ENCODE results near the gene RTEL1.

Gene RTEL1

GRCh38 chr20:63741354-63741675 is 83.2 kb downstream of the RTEL1 start:
- H3K9me3 ChIP-seq (ENCODE audit: low read length) = no peaks in the 10 kb centered on the region
- H2AFZ ChIP-seq (ENCODE audit: low read depth, low read length) = no peak overlapping the region
- H3K36me3 ChIP-seq (ENCODE audit: insufficient read depth, low read length) = peaks cover 38% of the 10 kb centered on the region
- no peaks in the 10 kb centered on the region for H3K27me3 ChIP-seq (ENCODE audit: insufficient read depth, low read length)
- H3K4me1 ChIP-seq (ENCODE audit: insufficient read depth, low read length) = peaks cover 17% of the 10 kb centered on the region
- H3K4me3 ChIP-seq (ENCODE audit: low read length) = peak overlapping the region; percentile 81

- peaks cover 39% of the 10 kb centered on the region for H3K36me3 ChIP-seq (ENCODE audit: insufficient read depth, low read length)
- peak overlapping the region; percentile 81 for H3K4me3 ChIP-seq (ENCODE audit: low read length)
These were observed 83.7 kb downstream of the RTEL1 start for GRCh38 chr20:63741676-63742380.

GRCh38 chr20:63742381-63743024 is 84.4 kb downstream of the RTEL1 start:
- Histone ChIP-seq H3K9me3 (ENCODE audit: low read length) (no peaks in the 10 kb centered on the region), H3K4me3 (ENCODE audit: low read length) (no peak overlapping the region), H3K4me1 (ENCODE audit: insufficient read depth, low read length) (peaks cover 17% of the 10 kb centered on the region), H3K27me3 (ENCODE audit: insufficient read depth, low read length) (no peaks in the 10 kb centered on the region), H3K36me3 (ENCODE audit: insufficient read depth, low read length) (peaks cover 41% of the 10 kb centered on the region), H2AFZ (ENCODE audit: low read depth, low read length) (no peak overlapping the region)

More at GRCh38 chr20:63741676-63742380, 83.7 kb downstream of the RTEL1 start:
- Histone ChIP-seq H3K27me3 (ENCODE audit: insufficient read depth, low read length) (no peaks in the 10 kb centered on the region), H2AFZ (ENCODE audit: low read depth, low read length) (no peak overlapping the region), H3K9me3 (ENCODE audit: low read length) (no peaks in the 10 kb centered on the region), H3K4me1 (ENCODE audit: insufficient read depth, low read length) (peaks cover 17% of the 10 kb centered on the region)

- Histone ChIP-seq H3K9me3 (ENCODE audit: low read length) (no peaks in the 10 kb centered on the region), H3K4me1 (ENCODE audit: insufficient read depth, low read length) (peaks cover 13% of the 10 kb centered on the region), H3K4me3 (ENCODE audit: low read length) (no peak overlapping the region), H3K27me3 (ENCODE audit: insufficient read depth, low read length) (no peaks in the 10 kb centered on the region), H3K36me3 (ENCODE audit: insufficient read depth, low read length) (peaks cover 41% of the 10 kb centered on the region), H2AFZ (ENCODE audit: low read depth, low read length) (no peak overlapping the region)
These were observed 85.3 kb downstream of the RTEL1 start for GRCh38 chr20:63743210-63743970.

- Histone ChIP-seq H3K4me3 (ENCODE audit: low read length) (no peak overlapping the region), H2AFZ (ENCODE audit: low read depth, low read length) (no peak overlapping the region), H3K36me3 (ENCODE audit: insufficient read depth, low read length) (peaks cover 41% of the 10 kb centered on the region), H3K9me3 (ENCODE audit: low read length) (no peaks in the 10 kb centered on the region), H3K27me3 (ENCODE audit: insufficient read depth, low read length) (no peaks in the 10 kb centered on the region), H3K4me1 (ENCODE audit: insufficient read depth, low read length) (peaks cover 9% of the 10 kb centered on the region)
These were observed 86.0 kb downstream of the RTEL1 start for GRCh38 chr20:63744158-63744557.

GRCh38 chr20:63744574-63745423 is 86.7 kb downstream of the RTEL1 start:
- Histone ChIP-seq H3K4me3 (ENCODE audit: low read length) (no peak overlapping the region), H3K9me3 (ENCODE audit: low read length) (no peaks in the 10 kb centered on the region), H2AFZ (ENCODE audit: low read depth, low read length) (no peak overlapping the region), H3K36me3 (ENCODE audit: insufficient read depth, low read length) (peaks cover 42% of the 10 kb centered on the region), H3K4me1 (ENCODE audit: insufficient read depth, low read length) (peaks cover 9% of the 10 kb centered on the region), H3K27me3 (ENCODE audit: insufficient read depth, low read length) (no peaks in the 10 kb centered on the region)

GRCh38 chr20:63745424-63745805 is 87.3 kb downstream of the RTEL1 start:
- no peak overlapping the region for H2AFZ ChIP-seq (ENCODE audit: low read depth, low read length)
- no peaks in the 10 kb centered on the region for H3K9me3 ChIP-seq (ENCODE audit: low read length)
- no peak overlapping the region for H3K4me3 ChIP-seq (ENCODE audit: low read length)
- peaks cover 46% of the 10 kb centered on the region for H3K36me3 ChIP-seq (ENCODE audit: insufficient read depth, low read length)
- H3K27me3 ChIP-seq (ENCODE audit: insufficient read depth, low read length) = no peaks in the 10 kb centered on the region
- peaks cover 9% of the 10 kb centered on the region for H3K4me1 ChIP-seq (ENCODE audit: insufficient read depth, low read length)
